ENCODE data around the gene EEFSEC. TPM values are rescaled to one million over a fixed set of nuclear protein-coding genes. Genes with fewer than 3 reads are reported as not detected.
A peak's percentile ranks its signal among the peaks of the same experiment; 100 is the strongest.

Gene EEFSEC
- total and polyA plus RNA-seq, 2 of the 4 experiments (the other 2 are of a cell fraction) = 4.5 to 9.3 TPM

GRCh38 chr3:128449111-128449638 lies 295.9 kb downstream of the EEFSEC start:
- Histone ChIP-seq H4K20me1 (ENCODE audit: insufficient read depth, low read length) (no peaks in the 10 kb centered on the region), H3K27ac (ENCODE audit: insufficient read depth, low read length) (no peak overlapping the region), H3K27me3 (ENCODE audit: control insufficient read depth, insufficient read depth, low read length) (peaks cover 46% of the 10 kb centered on the region), H3K4me2 (ENCODE audit: low read depth, low read length) (no peak overlapping the region), H2BK5ac (ENCODE audit: low read depth, low read length, poor library complexity, severe bottlenecking) (no peak overlapping the region), H2BK120ac (ENCODE audit: low read depth, low read length) (no peak overlapping the region), H3K14ac (replicated peaks; ENCODE audit: low read depth, low read length) (no peak overlapping the region), H3K18ac (ENCODE audit: low read depth, low read length) (no peak overlapping the region), H4K91ac (ENCODE audit: insufficient read depth, low read depth, low read length) (no peak overlapping the region), H2AK5ac (ENCODE audit: low read depth, low read length) (no peak overlapping the region), H2BK20ac (ENCODE audit: low read depth, low read length) (no peak overlapping the region), H2AK9ac (replicated peaks; ENCODE audit: low read depth, low read length, poor library complexity) (no peak overlapping the region), H4K8ac (ENCODE audit: low read depth in 2 of 2, low read length in 2 of 2) (no peak overlapping the region), H3K9ac (ENCODE audit: low read depth, low read length) (no peak overlapping the region), H2AFZ (replicated peaks; ENCODE audit: low read length, poor library complexity) (no peak overlapping the region), H3K4me3 (ENCODE audit: insufficient read depth, low read depth, low read length) (no peak overlapping the region), H3K56ac (ENCODE audit: extremely low read depth, insufficient read depth, low read length) (no peak overlapping the region), H3K9me3 (ENCODE audit: control insufficient read depth, insufficient read depth, low read length) (no peaks in the 10 kb centered on the region), H3K4ac (ENCODE audit: low read depth, low read length) (no peak overlapping the region), H3K79me1 (ENCODE audit: low read depth in 1 of 2, low read length in 2 of 2) (no peaks in the 10 kb centered on the region), H4K5ac (ENCODE audit: low read depth, low read length) (no peak overlapping the region), H2BK15ac (ENCODE audit: low read depth, low read length) (no peak overlapping the region), H3K9me1 (ENCODE audit: insufficient read depth, low read length) (0 out of 2 replicates have a peak, but pooled peaks cover 4% of the 10 kb centered on the region), H3K23ac (ENCODE audit: low read depth, low read length) (no peak overlapping the region), H3K4me1 (ENCODE audit: control insufficient read depth, insufficient read depth, low read length) (no peaks in the 10 kb centered on the region), H3K36me3 (ENCODE audit: control insufficient read depth, insufficient read depth, low read length) (no peaks in the 10 kb centered on the region)
- TF ChIP-seq SMC3 (IDR thresholded peaks at IDR 0.05; ENCODE audit: low read depth, low read length) (no peak), MAFK (IDR thresholded peaks at IDR 0.05; ENCODE audit: low read depth, low read length) (0 out of 2 replicates have a peak, but pooled peaks have one; percentile 15)
- dilution Hi-C loops (cut with HindIII; ENCODE audit: low sequenced_read_pairs, unreplicated experiment) = no loop called here
- ATAC-seq (ENCODE audit: low read depth) (no peak), DNase-seq (peak; percentile 14)
- in situ Hi-C loops (cut with MboI; ENCODE audit: low sequenced_read_pairs) = no loop called here
- ChIA-PET POLR2A (ENCODE audit: unreplicated experiment) (interaction anchor here (0.6 kb wide), 1 partner anchor 1286 kb away, joined by 5 read pairs; no protein-coding TSS in a partner anchor), CTCF (interaction anchor here (1.0 kb wide), 1 partner anchor 48 kb away, joined by 3 read pairs; no protein-coding TSS in a partner anchor)
- intact Hi-C loops (cut with micrococcal nuclease) = no loop called here
- no TSS peak for BruUV-seq (replicated peaks)
- no CpG with 5 or more reads among the region's 6 CpGs for WGBS, 2 experiments (ENCODE audit: extremely low coverage in 2 of 2, insufficient read length in 1 of 2)
